ENCODE data around the gene ACSL4.
"Not testable (repeated sequence)": the region's sequence is repeated elsewhere in the genome, so short reads cannot be mapped to it uniquely, and the experiment has no call there.

The ACSL4 gene

DNA sequence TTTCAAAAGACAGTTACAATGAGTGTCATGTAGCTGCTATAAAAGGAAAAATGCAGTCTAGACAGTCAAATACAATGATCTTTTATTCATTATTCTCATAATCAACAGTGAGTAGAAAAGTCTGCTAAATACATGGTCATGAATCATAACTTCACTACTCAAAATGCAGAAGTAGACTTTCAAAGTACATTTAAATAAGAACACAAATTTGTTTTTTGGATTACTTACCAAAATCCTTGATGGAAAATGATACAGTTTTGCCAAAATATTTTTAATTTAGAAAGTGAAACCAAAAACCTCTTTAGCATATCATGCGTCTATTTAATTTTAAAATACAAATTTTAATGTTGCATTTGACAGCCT, 4.9 kb downstream of the ACSL4 start:
- DNase-seq = no peak

GRCh38 chrX:109724971-109725370, 8.1 kb downstream of the ACSL4 start:
- DNase-seq = not testable (repeated sequence)

DNA sequence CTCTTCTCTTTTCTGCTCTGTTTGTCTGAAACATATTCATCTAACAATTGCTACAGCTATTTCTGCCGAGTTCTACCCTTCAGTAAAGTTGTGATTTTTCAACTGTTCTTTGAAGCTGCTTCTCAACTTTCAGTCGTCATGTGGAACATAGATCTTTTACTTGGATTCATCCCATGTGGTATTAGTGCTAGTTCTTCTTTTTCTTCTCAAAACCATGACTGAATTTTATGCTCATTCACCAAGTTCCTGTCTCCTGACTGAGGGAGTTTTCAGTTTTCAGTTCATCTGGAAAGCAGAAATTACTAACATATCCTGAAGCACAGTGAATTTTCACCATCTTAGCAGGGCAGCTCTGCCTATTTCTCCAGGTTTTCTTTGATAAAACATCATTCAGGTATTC, 12.1 kb downstream of the ACSL4 start:
- DNase-seq = no peak

DNA sequence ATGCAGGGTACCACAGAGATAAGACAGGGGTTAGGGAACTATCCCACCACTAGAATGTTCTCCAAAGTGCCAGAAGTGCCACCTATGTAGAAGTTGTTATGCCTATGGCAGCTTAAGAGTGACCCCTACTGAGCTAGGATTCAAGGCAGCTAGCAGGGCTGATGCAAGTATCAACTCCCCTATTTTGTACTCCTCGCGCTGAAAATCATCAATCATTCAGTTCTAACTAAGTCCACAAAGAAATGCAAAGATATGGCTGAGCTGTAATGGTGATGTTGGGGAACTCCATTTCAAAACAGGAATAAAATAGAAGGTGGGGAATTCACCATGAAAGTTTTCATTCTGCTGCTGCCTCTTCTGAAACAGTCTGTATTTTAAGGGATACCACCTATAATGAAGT, 13.8 kb downstream of the ACSL4 start:
- no peak for DNase-seq

GRCh38 chrX:109716431-109717028, 16.5 kb downstream of the ACSL4 start:
- DNase-seq = no peak

DNA sequence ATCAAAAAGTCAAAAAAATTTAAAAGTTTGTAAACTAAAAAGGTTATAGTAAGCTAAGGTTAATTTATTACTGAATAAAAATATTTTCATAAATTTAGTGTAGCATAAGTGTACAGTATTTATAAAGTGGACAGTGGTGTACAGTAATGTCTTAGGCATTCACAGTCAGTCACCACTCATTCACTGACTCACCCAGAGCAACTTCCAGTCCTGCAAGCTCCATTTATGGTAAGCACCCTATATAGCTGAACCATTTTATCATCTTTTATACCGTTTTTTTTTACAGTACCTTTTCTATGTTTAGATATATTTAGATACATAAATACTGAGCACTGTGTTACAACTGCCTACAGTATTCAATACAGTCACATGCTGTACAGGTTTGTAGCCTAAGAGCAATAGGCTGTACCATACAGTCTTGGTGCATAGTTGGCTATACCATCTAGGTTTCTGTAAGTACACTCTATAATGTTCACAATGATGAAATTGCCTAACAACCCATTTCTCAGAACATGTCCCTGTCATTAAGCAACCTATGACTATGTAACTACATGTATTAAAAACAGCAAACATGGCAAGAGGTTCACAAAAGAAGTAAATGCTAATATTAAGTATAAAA, 18.6 kb downstream of the ACSL4 start:
- no peak for DNase-seq

DNA sequence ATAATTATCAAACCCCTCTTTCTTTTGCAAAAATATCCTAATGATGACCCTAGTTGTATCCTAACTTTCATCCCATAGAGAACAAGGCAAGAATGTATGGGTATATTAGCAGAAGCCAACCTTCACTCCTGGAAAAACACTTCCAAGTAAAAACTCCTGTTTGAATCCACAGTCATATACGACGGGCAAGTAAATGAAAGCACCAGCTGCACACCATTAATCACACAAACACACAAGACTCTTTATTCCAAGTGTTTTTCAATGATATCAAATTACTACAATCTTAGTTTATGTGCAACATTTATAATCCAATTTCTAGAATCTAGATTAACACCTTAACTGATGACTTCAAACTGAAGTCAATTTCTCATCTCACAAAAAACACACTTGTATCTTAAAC, 22.9 kb downstream of the ACSL4 start:
- no peak for DNase-seq

DNA sequence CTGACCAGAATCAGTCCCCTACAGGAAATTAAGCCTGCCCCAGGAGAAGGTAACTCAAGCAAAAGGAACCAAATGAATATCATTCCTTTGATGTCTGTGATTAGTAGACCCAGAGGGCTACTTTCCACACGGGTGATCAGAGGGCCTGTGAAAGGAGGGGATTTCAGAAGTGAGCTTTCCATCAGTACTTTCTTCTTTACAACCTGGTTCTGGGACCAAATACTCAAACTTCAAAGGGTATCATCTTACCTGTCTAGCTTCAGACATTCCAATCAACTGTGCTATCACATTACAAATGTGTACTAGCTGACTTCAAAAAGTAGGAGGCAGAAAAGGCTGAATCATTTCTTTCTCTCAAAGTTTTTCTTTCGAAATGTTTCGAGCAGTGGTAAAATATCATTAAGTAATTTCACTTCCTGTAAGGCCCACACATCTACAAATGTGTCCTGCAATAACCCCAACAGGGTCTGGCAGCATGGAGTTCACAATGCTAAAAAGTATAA, 23.9 kb downstream of the ACSL4 start:
- no peak for DNase-seq

DNA sequence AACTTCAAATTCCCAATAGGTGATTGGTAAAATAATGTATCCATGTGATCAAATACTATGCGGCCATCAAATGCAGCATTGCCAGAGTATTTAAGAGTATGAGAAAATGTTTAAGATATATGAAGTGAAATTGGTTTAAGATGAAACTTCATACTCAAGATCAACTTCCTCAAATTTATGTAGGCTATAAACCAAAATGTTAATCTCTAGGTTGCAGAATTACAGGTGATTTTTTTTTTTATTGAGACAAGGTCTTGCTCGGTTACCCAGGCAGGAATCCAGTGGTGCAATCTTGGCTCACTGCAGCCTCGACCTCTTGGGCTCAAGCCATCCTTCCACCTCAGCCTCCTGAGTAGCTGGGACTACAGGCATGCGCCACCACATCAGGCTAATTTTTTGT, 25.3 kb downstream of the ACSL4 start:
- no peak for DNase-seq

DNA sequence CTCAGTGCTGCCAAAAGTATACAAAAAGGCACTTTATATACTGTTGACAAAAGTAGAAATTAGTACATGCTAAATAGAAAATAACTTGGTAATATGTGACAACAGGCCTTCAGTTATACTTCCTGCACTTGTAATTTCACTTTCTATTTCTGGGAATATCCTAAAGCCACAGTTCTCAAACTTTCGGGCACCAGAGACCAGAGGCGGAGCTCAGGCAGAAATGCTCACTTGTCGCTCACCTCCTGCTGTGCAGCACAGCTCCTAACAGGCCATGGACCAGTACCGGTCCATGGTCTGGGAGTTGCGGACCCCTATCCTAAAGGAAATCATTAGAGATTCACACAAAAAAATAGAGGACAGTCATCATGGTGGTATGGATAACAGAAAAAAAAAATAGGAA, 25.7 kb downstream of the ACSL4 start:
- no peak for DNase-seq

DNA sequence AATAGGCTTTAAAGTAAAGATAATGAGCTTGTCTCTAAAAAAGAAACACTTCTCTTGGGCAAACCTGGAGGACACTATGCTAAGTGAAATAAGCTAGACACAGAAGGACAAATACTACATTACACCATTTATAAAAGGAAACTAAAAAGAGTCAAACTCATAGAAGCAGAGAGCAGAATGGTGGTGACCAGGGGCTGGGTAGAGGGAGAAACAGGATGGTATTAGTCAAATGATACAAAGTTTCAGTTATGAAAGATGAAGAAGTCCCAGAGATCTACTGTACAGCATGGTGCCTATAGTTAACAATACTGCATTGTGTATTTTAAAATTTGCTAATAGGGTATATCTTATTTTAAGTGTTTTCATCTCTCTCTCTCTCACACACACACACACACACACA, 28.5 kb downstream of the ACSL4 start:
- DNase-seq = no peak

DNA sequence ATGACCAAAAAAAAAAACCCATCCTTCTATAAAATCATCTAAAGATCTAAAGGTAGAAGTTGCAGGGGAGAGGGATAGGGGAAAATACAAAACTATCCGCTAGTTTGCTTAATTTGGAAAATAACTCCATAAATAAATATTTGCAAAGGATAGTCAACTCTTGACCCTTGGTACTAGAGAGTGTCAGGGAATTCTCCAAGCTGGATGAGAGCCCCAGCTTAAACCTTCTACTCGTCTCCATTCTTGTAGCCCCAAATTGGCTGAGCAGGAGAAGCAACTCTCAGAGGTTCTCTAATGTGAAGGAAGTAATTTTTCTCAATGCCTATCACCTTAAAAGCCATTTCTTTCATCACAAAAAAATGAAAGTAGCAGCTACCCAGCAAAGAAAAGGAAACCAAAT, 35.2 kb downstream of the ACSL4 start:
- DNase-seq = no peak

GRCh38 chrX:109696146-109696740, 36.8 kb downstream of the ACSL4 start:
- DNase-seq = no peak

DNA sequence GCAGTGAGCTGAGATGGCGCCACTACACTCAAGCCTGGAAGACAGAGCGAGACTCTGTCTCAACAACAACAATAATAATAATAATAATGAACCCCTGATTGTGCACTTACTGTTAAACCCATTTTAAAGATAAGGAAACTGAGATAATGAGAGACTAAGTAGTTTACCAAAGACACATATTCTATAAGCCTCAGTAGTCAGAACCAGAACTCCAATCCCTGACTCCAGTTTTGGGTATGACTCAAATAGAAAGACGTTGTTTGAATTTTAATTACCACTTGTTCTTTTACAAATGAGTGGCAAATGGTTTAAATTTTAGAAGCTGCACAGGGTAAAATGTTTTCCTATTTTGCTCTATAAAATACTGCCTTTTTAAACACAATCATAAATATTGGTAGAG, 37.4 kb downstream of the ACSL4 start:
- DNase-seq = no peak

GRCh38 chrX:109691752-109692151, 41.3 kb downstream of the ACSL4 start:
- DNase-seq = no peak

DNA sequence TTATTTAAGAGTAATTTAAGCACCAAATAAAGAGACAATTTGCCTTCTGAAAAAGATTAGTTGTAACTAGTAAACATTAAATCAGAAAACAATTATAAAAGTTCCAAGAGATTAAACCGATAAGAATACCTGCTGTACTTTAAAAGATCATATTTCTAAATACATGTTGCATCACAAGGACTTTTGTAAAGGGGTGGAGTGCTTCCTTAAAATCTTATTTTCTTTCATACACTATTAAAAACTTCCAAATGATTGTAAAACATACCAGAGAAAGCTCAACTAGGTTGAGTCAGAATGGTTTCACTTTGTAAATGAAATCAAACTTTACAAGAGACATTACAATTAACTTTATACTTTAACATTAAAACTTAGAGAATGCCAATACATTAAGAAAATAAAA, 41.8 kb downstream of the ACSL4 start:
- DNase-seq = no peak

DNA sequence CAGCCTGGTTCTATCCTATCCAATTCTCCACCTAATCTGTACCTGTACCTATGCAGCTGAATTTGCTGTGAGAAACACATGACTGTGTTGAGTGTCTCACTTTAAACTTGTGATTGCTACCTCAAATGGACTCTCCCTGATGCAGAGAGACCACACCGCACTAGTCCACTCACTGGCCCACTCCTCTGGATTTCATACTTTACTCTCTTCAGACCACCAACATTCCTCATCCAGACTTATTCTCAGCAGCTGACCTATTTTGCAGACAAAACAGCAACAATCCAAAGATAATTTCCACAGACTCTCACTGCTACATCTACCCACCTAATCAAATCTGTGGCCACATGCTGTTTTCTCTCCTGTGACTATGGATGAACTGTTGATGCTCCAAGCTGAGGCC, 45.2 kb downstream of the ACSL4 start:
- no peak for DNase-seq

DNA sequence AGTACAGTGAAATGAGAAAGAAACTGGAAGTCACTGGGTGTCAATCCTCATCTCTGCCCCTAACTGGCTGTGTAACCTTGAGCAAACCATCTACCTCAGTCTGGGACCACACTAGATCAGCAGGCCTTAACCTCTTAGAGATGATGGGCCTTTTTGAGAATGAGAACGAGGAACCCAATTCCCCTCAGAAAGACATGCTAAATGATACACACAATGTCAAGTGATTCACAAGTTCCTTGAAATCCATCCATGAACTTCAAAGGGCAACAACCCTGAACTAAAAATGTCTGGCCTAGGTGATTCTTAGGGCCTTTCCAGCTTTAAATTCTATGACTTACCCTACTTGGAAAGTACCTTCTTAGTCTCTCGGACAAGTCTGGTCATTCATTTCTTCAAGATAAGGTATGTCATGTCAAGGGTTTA, 47.4 kb downstream of the ACSL4 start:
- DNase-seq = no peak

DNA sequence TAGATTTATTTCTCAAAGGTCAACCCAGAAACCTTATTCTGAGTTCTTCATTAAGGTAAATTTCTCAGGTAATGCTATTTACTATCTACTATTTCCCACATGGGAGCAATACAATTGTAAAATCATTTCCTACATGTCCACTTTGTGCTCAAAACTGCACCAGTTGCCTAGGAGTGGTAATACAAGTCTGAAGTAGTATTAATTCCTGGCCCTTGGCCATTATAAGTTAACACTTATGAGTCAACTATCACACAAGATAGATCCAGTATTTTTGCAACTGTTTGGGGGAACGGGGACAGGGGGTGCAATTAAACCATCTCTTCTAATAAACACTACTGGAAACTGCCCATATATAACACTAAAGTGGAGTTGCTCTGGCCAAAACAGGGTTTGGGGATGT, 48.9 kb downstream of the ACSL4 start:
- no peak for DNase-seq

DNA sequence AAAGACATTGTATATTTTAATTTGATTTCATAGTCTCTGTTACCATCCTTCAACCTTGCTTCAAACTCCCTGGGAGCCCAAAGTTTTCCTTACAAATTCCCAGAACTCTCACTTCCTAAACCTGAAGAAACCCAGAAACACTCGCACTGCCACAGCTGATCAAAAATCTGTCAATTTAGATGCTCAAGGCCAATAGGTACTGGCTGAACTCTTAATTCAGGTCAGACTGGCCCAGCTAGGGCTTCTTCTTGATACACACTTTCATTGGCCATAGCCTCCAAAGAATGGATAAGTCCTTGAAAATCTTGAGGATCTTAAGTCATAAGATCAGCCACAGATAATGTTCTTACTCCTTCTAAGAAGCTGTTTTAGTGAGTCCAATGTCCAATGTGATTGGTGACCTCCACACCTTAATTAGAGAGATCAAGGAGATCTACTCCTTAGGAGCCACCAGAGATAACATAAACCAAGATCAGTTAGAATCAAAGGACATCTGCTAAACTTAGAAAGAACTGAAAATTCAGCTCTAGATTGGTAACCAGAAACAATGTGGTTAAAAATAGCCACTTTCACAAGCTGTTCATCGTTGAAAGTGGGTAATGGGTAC, 51.5 kb downstream of the ACSL4 start:
- DNase-seq = no peak

DNA sequence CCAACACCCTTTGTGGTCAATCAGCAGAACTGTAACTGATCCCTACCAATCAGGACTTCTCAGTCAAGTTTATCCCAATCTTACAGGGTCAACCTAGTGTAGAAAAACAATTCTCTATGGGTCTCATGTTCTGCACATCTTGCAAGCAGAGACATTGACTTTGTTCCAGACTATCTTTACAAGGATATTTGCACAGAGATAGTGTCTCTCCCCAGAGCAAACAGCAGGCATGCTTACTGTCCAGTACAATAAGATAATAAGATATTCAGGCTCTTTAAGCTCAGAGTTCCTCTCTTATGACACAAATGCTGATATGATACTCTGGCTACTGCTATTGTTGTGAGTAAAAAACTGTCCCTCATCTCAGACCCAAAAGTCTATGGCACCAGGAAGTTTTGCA, 53.2 kb downstream of the ACSL4 start:
- DNase-seq = no peak

DNA sequence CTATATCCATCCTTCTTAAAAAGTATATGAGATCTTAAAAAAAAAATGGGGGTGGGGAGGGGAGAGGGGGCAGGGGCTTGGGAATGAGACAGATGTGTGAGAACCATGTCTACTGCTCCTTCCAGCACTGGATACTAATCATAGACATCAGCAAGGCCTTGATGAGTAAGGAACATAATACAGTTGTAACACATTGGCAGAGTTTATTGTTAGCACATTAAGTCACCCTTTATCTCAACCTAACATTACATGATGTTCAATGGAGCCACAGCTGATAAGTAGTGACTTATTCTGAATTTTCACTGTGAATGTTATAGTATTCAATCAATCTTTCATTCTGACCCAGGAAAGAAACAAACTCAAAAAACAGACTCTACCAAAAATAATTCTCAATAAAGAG, 60.8 kb downstream of the ACSL4 start:
- no peak for DNase-seq

DNA sequence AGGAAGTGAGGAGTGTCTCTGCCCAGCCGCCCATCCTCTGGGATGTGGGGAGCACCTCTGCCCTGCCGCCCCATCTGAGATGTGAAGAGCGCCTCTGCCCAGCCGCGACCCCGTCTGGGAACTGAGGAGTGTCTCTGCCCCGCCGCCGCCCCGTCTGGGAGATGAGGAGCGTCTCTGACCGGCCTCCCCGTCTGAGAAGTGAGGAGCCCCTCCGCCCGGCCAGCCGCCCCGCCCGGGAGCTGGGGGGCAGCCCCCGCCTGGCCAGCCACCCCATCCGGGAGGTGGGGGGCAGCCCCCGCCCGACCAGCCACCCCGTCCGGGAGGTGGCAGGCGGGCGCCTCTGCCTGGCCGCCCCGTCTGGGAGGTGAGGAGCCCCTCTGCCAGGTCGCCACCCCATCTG, 61.9 kb downstream of the ACSL4 start:
- not testable (repeated sequence) for DNase-seq

DNA sequence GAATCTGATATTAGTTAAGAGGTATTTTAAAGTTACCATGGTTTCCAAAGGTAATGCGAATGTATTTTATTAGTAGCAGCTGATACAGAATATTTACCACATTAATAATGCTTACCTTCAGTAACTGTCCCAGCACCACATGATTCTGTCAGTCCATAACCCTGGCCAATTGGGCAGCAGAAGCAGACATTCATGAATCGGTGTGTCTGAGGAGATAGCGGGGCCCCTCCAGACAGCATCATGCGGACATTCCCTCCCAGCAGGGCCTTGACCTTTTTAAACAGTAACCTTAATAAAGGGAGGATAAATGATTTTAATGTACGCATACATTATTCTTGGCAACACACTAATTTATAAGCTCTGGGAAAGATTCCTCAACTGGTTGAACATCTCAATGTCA, 65.1 kb downstream of the ACSL4 start:
- DNase-seq = no peak

Data from stimulated activated CD4-positive, alpha-beta T cell treated with anti-CD3 and anti-CD28 coated beads, Interleukin-4, amount 100 ng/mL, for 4 hours (primary cell).